Hepatocyte (in vitro differentiated cells): ENCODE results near the gene HYAL1. TPM values are rescaled to one million over a fixed set of nuclear protein-coding genes. Genes with fewer than 3 reads are reported as not detected.

Source experiments
- DNase-seq: peaks from one replicate; pipeline ENCODE4 v3.0.0-alpha.2; 2016; ENCODE audit warnings: low spot score
- H2AFZ ChIP-seq: fragments of 200-600 bp; sonication (generic); 2 replicates; pipeline ENCODE4 v1.6.0; 2016; ENCODE audit warnings: antibody characterized with exemption, mild to moderate bottlenecking
- H3K27ac ChIP-seq: fragments of 200-600 bp; sonication (generic); 2 replicates; pipeline ENCODE4 v1.5.1; 2016; ENCODE audit warnings: mild to moderate bottlenecking
- H3K27me3 ChIP-seq: fragments of 200-600 bp; sonication (generic); 2 replicates; pipeline ENCODE4 v1.6.1; 2016
- H3K36me3 ChIP-seq: fragments of 200-600 bp; sonication (generic); replicated peaks from 2 replicates; pipeline ENCODE4 v1.5.1; 2016; ENCODE audit warnings: low read depth; ENCODE audit not compliant: insufficient read depth
- H3K4me1 ChIP-seq: fragments of 200-600 bp; sonication (generic); 2 replicates; pipeline ENCODE4 v1.5.1; 2016; ENCODE audit warnings: mild to moderate bottlenecking, moderate library complexity; ENCODE audit not compliant: insufficient read depth
- H3K4me2 ChIP-seq: fragments of 200-600 bp; sonication (generic); 2 replicates; pipeline ENCODE4 v1.6.0; 2016
- H3K4me3 ChIP-seq: fragments of 200-600 bp; sonication (generic); 2 replicates; pipeline ENCODE4 v1.5.1; 2016; ENCODE audit warnings: mild to moderate bottlenecking
- H3K79me2 ChIP-seq: fragments of 200-600 bp; sonication (generic); 2 replicates; pipeline ENCODE4 v1.6.0; 2017; ENCODE audit warnings: mild to moderate bottlenecking
- H3K9me2 ChIP-seq: fragments of 200-600 bp; sonication (generic); replicated peaks from 2 replicates; pipeline ENCODE4 v1.6.0; 2017; ENCODE audit warnings: mild to moderate bottlenecking; ENCODE audit not compliant: insufficient read depth
- H3K9me3 ChIP-seq: fragments of 200-600 bp; sonication (generic); 2 replicates; pipeline ENCODE4 v1.5.1; 2016; ENCODE audit warnings: low read depth, mild to moderate bottlenecking
- H4K20me1 ChIP-seq: fragments of 200-600 bp; sonication (generic); 2 replicates; pipeline ENCODE4 v1.6.0; 2016; ENCODE audit warnings: mild to moderate bottlenecking; ENCODE audit not compliant: insufficient read depth, poor library complexity, severe bottlenecking
- EZH2 ChIP-seq: fragments of 200-600 bp; sonication (generic); IDR thresholded peaks from 2 replicates; pipeline ENCODE4 v1.6.1; 2016; ENCODE audit warnings: antibody characterized with exemption, mild to moderate bottlenecking, borderline replicate concordance
- EZH2phosphoT487 ChIP-seq: fragments of 200-600 bp; sonication (generic); IDR thresholded peaks from one replicate; pipeline ENCODE4 v1.6.1; 2018; ENCODE audit warnings: antibody characterized with exemption, mild to moderate bottlenecking, low read depth, moderate library complexity; ENCODE audit not compliant: unreplicated experiment, severe bottlenecking
- WGBS: methylation state at CpG from one replicate; pipeline ENCODE4 v1.1.6; 2016; ENCODE audit warnings: low lambda C conversion rate; ENCODE audit errors: missing lambda C conversion rate; 5-methylcytosine and 5-hydroxymethylcytosine counted together
- polyA plus RNA-seq: library from polyadenylated mRNA; unstranded; fragments of >200 nt; fragmentation: Nextera tagmentation; extraction: Ambion mirVana; gene quantifications from 2 replicates; pipeline ENCODE4 v1.2.1, GENCODE V29; 2016
- total RNA-seq: library from RNA; depleted of rRNA; stranded (reverse); fragments of >200 nt; gene quantifications from 2 replicates; pipeline ENCODE4 v1.2.3, GENCODE V29; 2014
- TF ChIP-seq, protein P1 (sequence below): fragments of 200-600 bp; sonication (generic); IDR thresholded peaks from 2 replicates; pipeline ENCODE4 v1.5.1; 2016; ENCODE audit warnings: antibody characterized with exemption, mild to moderate bottlenecking; ENCODE audit not compliant: poor library complexity

HYAL1 gene
- total and polyA plus RNA-seq, 2 experiments from 2014 or later = 11.8 to 22.3 TPM

DNA sequence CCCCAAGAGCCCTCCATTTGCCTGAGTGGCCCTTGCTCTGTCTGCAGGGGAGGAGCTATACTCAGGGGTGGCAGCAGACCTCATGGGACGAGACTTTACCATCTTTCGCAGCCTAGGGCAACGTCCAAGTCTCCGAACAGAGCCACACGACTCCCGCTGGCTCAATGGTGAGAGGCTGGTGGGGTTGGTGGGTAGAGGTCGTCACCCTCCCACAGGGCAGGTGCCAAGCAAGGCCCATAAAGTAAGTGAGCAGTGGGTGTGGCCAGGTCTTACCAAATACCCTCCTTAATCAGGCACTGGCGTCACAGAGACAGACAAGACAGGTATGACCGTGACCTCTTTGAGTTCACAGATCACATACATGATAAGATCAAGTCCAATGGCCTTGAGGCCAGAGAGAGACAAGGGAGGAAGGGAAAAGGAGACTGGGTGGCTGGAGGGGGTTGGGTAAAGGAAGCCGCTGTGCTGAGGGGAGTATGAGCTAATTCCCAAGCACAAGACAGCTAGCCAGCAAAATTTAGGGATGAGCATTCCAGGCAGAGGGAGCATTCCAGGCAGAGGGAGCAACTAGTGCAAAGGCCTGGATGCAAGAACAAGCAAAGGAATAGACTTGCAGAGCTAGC lies 31.9 kb downstream of the HYAL1 start:
- Histone ChIP-seq H3K9me2 (no peaks in the 10 kb centered on the region), H3K79me2 (peaks cover 21% of the 10 kb centered on the region), H3K36me3 (no peaks in the 10 kb centered on the region), H3K4me2 (peak overlapping the region; percentile 89), H3K9me3 (no peaks in the 10 kb centered on the region), H3K27ac (peak overlapping the region; percentile 91), H3K27me3 (peaks cover 10% of the 10 kb centered on the region), H3K4me3 (no peak overlapping the region), H2AFZ (no peak overlapping the region), H4K20me1 (no peaks in the 10 kb centered on the region), H3K4me1 (peaks cover 62% of the 10 kb centered on the region)
- DNase-seq = peak; percentile 48
- TF ChIP-seq, protein P1, sequence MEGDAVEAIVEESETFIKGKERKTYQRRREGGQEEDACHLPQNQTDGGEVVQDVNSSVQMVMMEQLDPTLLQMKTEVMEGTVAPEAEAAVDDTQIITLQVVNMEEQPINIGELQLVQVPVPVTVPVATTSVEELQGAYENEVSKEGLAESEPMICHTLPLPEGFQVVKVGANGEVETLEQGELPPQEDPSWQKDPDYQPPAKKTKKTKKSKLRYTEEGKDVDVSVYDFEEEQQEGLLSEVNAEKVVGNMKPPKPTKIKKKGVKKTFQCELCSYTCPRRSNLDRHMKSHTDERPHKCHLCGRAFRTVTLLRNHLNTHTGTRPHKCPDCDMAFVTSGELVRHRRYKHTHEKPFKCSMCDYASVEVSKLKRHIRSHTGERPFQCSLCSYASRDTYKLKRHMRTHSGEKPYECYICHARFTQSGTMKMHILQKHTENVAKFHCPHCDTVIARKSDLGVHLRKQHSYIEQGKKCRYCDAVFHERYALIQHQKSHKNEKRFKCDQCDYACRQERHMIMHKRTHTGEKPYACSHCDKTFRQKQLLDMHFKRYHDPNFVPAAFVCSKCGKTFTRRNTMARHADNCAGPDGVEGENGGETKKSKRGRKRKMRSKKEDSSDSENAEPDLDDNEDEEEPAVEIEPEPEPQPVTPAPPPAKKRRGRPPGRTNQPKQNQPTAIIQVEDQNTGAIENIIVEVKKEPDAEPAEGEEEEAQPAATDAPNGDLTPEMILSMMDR = no peak
- no peak for TF ChIP-seq EZH2phosphoT487
- TF ChIP-seq EZH2 = no peak
- WGBS = 62% methylated on average over 10 of the region's 10 CpGs

DNA sequence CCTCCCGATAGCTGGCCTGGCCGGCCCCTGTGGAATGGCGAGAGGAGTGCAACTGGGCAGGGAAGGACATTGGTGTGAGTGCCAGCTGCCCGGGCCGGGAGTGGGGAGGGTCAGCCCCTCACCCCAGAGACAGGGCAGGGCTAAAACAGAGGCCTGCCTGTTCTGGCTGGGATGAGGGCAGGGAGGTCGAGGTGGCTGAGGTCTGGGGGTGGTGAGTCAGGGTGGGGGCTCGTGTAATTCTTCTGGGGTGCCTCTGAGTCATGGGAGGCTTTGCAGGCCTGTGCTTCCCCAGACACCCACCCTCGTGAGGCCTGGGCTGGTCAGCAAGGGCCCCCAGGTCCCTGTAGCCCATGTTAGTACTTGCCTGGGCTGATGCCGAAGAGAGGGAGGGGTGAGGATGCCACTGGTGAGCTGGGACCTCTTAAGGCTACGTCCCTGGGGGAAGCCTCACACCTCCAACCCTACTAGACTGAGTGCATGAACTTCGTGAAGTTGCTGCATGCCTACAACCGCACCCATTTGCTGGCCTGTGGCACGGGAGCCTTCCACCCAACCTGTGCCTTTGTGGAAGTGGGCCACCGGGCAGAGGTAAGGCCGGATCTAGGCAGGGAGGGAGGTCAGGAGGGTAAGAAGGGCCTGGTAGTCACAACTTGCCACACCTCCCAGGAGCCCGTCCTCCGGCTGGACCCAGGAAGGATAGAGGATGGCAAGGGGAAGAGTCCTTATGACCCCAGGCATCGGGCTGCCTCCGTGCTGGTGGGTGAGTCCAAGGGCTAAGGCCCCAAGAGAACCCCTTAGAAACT lies 32.8 kb downstream of the HYAL1 start:
- Histone ChIP-seq H3K36me3 (no peaks in the 10 kb centered on the region), H3K27me3 (peaks cover 10% of the 10 kb centered on the region), H2AFZ (no peak overlapping the region), H3K79me2 (peaks cover 21% of the 10 kb centered on the region), H3K9me3 (no peaks in the 10 kb centered on the region), H3K4me3 (no peak overlapping the region), H3K4me2 (peak overlapping the region; percentile 89), H3K9me2 (no peaks in the 10 kb centered on the region), H3K27ac (peak overlapping the region; percentile 91), H3K4me1 (peaks cover 70% of the 10 kb centered on the region), H4K20me1 (no peaks in the 10 kb centered on the region)
- TF ChIP-seq EZH2phosphoT487 (no peak), EZH2 (no peak)
- TF ChIP-seq, protein P1 = no peak
- no peak for DNase-seq
- WGBS = 95% methylated on average over 16 of the region's 19 CpGs

DNA sequence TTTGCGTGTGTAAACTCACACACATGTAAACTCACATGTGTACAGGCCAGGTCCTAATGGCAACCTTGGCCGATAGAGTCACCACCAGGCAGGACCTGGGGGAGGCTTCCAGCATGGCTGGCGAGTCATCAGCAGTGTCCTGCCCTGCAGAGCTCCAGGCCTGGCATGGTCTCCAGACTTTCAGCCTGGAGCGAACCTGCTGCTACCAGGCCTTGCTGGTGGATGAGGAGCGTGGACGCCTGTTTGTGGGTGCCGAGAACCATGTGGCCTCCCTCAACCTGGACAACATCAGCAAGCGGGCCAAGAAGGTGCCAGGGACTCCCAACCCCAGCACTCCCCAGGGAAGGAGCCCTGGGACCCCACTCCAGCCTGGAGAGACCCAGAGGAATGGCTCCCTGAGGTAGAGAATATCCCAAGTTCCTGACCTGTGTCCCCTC lies 33.4 kb downstream of the HYAL1 start:
- peak overlapping the region; percentile 91 for H3K27ac ChIP-seq
- H3K4me2 ChIP-seq = peak overlapping the region; percentile 89
- H3K9me2 ChIP-seq = no peaks in the 10 kb centered on the region
- TF ChIP-seq EZH2phosphoT487 = no peak
- TF ChIP-seq, protein P1 = no peak
- TF ChIP-seq EZH2 = no peak
- no peak overlapping the region for H2AFZ ChIP-seq
- H3K4me1 ChIP-seq = peaks cover 76% of the 10 kb centered on the region
- H4K20me1 ChIP-seq = no peaks in the 10 kb centered on the region
- no peaks in the 10 kb centered on the region for H3K36me3 ChIP-seq
- WGBS = 91% methylated on average over 8 of the region's 8 CpGs
- no peak overlapping the region for H3K4me3 ChIP-seq
- H3K79me2 ChIP-seq = peaks cover 21% of the 10 kb centered on the region
- peaks cover 7% of the 10 kb centered on the region for H3K27me3 ChIP-seq
- DNase-seq = peak; percentile 51
- no peaks in the 10 kb centered on the region for H3K9me3 ChIP-seq
